ENCODE measurements around the gene RUFY2. TPM values are rescaled to one million over a fixed set of nuclear protein-coding genes. Genes with fewer than 3 reads are reported as not detected.
"Not testable (repeated sequence)": the region's sequence is repeated elsewhere in the genome, so short reads cannot be mapped to it uniquely, and the experiment has no call there.

RUFY2 gene
- total RNA-seq, 2 donors from 2014 or later, result 14.5 to 21.7 TPM

DNA sequence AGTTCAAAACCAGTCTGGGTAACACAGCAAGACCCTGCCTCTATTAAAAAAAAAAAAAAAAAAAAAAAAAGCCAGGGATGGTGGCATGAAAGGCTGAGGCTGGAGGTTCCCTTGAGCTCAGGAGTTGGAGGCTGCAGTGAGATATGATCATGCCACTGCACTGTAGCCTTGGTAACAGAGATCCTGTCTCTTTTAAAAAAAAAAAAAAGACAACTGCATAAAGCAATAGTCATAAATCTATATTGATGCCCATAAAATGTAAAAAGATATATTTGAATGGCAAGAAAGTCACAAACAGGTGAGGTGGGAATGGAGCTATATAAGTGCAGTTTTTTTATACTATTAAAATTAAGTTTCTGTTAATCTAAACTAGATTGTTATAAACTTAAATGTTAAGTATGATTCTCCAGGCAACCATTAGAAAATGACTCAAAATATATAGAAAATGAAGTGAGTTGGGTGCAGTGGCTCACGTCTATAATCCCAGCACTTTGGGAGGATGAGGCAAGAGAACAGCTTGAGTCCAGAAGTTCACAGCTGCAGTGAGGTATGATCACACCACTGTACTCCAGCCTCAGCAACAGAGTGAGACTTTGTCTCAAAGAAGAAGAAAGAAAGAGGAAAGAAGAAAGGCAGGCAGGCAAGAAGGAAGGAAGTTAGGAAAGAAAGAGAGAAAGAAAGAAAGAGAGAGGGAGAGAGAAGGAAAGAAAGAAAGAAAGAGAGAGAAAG lies 88.6 kb downstream of the RUFY2 start:
- H3K36me3 ChIP-seq, result no peaks in the 10 kb centered on the region
- no peaks in the 10 kb centered on the region for H3K27me3 ChIP-seq
- TF ChIP-seq, protein P1, sequence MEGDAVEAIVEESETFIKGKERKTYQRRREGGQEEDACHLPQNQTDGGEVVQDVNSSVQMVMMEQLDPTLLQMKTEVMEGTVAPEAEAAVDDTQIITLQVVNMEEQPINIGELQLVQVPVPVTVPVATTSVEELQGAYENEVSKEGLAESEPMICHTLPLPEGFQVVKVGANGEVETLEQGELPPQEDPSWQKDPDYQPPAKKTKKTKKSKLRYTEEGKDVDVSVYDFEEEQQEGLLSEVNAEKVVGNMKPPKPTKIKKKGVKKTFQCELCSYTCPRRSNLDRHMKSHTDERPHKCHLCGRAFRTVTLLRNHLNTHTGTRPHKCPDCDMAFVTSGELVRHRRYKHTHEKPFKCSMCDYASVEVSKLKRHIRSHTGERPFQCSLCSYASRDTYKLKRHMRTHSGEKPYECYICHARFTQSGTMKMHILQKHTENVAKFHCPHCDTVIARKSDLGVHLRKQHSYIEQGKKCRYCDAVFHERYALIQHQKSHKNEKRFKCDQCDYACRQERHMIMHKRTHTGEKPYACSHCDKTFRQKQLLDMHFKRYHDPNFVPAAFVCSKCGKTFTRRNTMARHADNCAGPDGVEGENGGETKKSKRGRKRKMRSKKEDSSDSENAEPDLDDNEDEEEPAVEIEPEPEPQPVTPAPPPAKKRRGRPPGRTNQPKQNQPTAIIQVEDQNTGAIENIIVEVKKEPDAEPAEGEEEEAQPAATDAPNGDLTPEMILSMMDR (IDR thresholded peaks at IDR 0.05), result no peak
- peaks cover 3% of the 10 kb centered on the region for H3K4me1 ChIP-seq
- no peak overlapping the region for H3K4me3 ChIP-seq
- intact Hi-C loops (cut with DNase I), result no loop called here
- no peaks in the 10 kb centered on the region for H3K9me3 ChIP-seq
- no peak for DNase-seq
- H3K9ac ChIP-seq (ENCODE audit: low read depth in 2 of 2, low read length in 2 of 2), result no peak overlapping the region
- peak overlapping the region; percentile 73 for H3K27ac ChIP-seq

DNA sequence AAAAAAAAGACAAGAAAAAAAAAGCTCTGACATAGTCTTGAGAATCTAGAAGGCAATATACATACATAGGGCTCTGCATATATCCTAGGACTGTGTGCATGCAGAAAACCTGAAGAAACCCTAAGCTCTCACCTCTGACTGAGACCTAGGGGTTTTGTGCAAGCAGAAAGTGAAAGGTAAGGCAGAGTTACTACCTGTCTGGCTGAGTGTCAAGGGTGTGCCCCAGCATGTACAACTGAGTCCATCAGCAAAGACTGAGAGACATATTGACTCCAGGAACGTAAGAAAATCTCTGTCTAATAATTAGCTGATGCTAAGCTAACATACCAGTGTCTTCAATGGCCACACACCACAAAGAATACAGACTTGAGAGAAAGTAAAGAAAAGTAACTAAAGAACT lies 91.5 kb downstream of the RUFY2 start:
- intact Hi-C loops (cut with DNase I), result no loop called here
- Histone ChIP-seq H3K4me1 (peaks cover 3% of the 10 kb centered on the region), H3K27me3 (no peaks in the 10 kb centered on the region), H3K36me3 (no peaks in the 10 kb centered on the region), H3K4me3 (no peak overlapping the region), H3K9ac (ENCODE audit: low read depth in 2 of 2, low read length in 2 of 2) (no peak overlapping the region), H3K27ac (peak overlapping the region; percentile 71), H3K9me3 (no peaks in the 10 kb centered on the region)
- TF ChIP-seq, protein P1 (IDR thresholded peaks at IDR 0.05), result no peak
- peak; percentile 56 for DNase-seq

DNA sequence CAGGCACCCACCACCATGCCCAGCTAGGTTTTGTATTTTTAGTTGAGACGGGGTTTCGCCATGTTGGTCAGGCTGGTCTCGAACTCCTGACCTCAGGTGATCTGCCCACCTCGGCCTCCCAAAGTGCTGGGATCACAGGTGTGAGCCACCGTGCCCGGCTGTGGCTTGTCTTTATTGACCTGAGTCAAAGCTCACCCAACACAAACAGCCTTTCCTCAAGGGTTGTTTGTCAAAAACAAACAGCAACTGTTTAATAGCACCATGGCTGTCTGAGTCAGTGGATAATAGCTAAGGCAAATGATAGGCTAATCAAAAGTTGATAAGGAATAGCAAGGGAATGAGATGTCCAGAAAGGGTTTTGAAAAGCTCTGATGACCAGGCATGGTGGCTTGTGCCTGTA lies 92.1 kb downstream of the RUFY2 start:
- H3K4me1 ChIP-seq; H3K9ac ChIP-seq (ENCODE audit: low read depth in 2 of 2, low read length in 2 of 2); H3K9me3 ChIP-seq; H3K4me3 ChIP-seq; intact Hi-C loops (cut with DNase I); H3K27me3 ChIP-seq; H3K36me3 ChIP-seq; DNase-seq: not testable (repeated sequence)
- H3K27ac ChIP-seq, result peak overlapping the region; percentile 71

DNA sequence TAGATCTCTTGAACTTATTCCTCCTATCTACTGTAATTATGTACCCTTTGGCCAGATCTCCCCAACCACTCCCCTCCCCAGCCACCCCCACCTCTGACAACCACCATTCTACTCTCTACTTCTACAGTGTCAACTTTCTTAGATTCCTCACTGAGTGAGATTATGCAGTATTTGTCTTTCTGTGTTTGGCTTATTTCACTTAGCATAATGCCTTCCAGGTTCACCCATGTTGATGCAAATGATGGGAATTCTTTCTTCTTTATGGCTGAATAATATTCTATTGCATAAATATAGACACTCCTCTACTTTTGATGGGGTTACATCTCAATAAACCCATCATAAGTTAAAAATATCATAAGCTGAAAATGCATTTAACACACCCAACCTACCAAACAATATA lies 96.5 kb downstream of the RUFY2 start:
- TF ChIP-seq, protein P1 (IDR thresholded peaks at IDR 0.05), result no peak
- H3K27me3 ChIP-seq, result no peaks in the 10 kb centered on the region
- no peak overlapping the region for H3K9ac ChIP-seq (ENCODE audit: low read depth in 2 of 2, low read length in 2 of 2)
- no peaks in the 10 kb centered on the region for H3K9me3 ChIP-seq
- intact Hi-C loops (cut with DNase I), result no loop called here
- no peaks in the 10 kb centered on the region for H3K4me1 ChIP-seq
- H3K36me3 ChIP-seq, result no peaks in the 10 kb centered on the region
- no peak for DNase-seq
- H3K27ac ChIP-seq, result no peak overlapping the region
- H3K4me3 ChIP-seq, result no peak overlapping the region

DNA sequence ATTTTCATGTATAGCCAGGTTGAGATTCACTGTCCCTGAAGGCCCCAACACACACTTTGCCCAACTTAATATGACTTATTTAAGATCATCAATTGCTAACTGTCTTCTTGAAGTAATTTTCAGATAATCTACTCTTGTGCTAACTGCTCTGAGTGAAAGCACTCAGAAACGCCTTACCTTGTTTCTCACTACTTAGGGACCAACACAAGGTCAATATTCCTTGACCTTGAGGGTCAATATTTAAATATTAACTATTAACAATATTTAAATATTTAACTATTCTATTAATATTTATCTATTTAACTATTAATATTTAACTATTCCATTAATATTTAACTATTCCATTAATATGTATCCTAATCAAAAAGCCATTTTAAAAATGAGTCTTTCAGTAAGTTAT lies 101.2 kb downstream of the RUFY2 start:
- intact Hi-C loops (cut with DNase I), result no loop called here
- peak overlapping the region; percentile 47 for H3K27ac ChIP-seq
- H3K9ac ChIP-seq (ENCODE audit: low read depth in 2 of 2, low read length in 2 of 2), result peak overlapping the region in 1 of 2 donors; percentile 26
- peak overlapping the region; percentile 19 for H3K4me3 ChIP-seq
- no peaks in the 10 kb centered on the region for H3K27me3 ChIP-seq
- peaks cover 8% of the 10 kb centered on the region for H3K4me1 ChIP-seq
- TF ChIP-seq, protein P1 (IDR thresholded peaks at IDR 0.05), result no peak
- no peaks in the 10 kb centered on the region for H3K9me3 ChIP-seq
- H3K36me3 ChIP-seq, result no peaks in the 10 kb centered on the region
- DNase-seq, result no peak

DNA sequence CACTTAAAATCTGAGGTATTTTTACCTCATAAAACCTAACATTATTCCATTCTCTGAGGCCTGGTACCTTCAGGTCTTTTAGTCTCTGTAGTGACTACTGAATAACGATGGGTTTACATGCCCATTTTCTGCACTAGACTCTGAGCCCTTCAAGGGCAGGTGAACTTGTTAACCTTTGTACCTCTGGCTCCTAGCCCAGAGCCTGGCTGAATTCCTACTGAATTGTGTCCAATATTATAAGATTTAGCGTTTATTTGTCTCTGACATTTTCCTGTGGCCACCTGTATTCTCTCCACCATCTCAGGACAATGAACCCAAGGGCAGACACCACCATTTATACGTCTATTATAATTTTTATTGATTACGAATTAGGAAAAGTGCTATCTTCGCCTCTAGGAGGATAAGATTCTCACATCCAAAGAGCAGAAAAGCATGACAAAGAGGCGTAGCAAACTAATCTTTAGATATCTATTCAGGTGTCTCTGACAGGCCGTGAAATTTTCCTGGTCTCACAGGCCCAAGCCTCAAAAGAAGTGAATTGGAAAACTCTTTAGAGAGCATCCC lies 103.1 kb downstream of the RUFY2 start:
- no peak overlapping the region for H3K4me3 ChIP-seq
- no peak overlapping the region for H3K9ac ChIP-seq (ENCODE audit: low read depth in 2 of 2, low read length in 2 of 2)
- H3K9me3 ChIP-seq, result no peaks in the 10 kb centered on the region
- intact Hi-C loops (cut with DNase I), result loop anchor here (5.0 kb wide), 1 partner anchor 87 kb away; no protein-coding TSS in a partner anchor
- DNase-seq, result peak; percentile 91
- peak overlapping the region; percentile 66 for H3K27ac ChIP-seq
- H3K4me1 ChIP-seq, result peaks cover 8% of the 10 kb centered on the region
- H3K27me3 ChIP-seq, result no peaks in the 10 kb centered on the region
- H3K36me3 ChIP-seq, result no peaks in the 10 kb centered on the region
- TF ChIP-seq, protein P1 (IDR thresholded peaks at IDR 0.05), result no peak
